ENCODE results near the gene MGAT3. TPM values are rescaled to one million over a fixed set of nuclear protein-coding genes. Genes with fewer than 3 reads are reported as not detected.

MGAT3 gene
- total and polyA plus RNA-seq, 9 donors, result 0.91 to 5.9 (median 2.1) TPM

GRCh38 chr22:39443398-39443797, 13.4 kb upstream of the MGAT3 start:
- WGBS, 3 donors, result 82 to 86% (median 85%) methylated on average over 6 of the region's 6 CpGs
- TF ChIP-seq CTCF (IDR thresholded peaks at IDR 0.05), result no peak
- intact Hi-C loops (cut with DNase I), result no loop called here

GRCh38 chr22:39444247-39444800, 12.5 kb upstream of the MGAT3 start:
- TF ChIP-seq EP300 (IDR thresholded peaks at IDR 0.05) (no peak), CTCF (IDR thresholded peaks at IDR 0.05) (no peak), POLR2A (IDR thresholded peaks at IDR 0.05) (no peak)
- 79 to 82% (median 82%) methylated on average over 7 of the region's 7 CpGs for WGBS, 3 donors
- Histone ChIP-seq H3K4me1 (ENCODE audit: insufficient read depth) (no peaks in the 10 kb centered on the region), H3K27me3 (no peaks in the 10 kb centered on the region), H3K27ac (no peak overlapping the region), H3K9me3 (no peaks in the 10 kb centered on the region), H3K36me3 (no peaks in the 10 kb centered on the region), H3K4me3 (no peak overlapping the region)
- no peak for DNase-seq
- intact Hi-C loops (cut with DNase I), result no loop called here

More at GRCh38 chr22:39443398-39443797, 13.4 kb upstream of the MGAT3 start:
- no peak overlapping the region for H3K4me3 ChIP-seq
- no peaks in the 10 kb centered on the region for H3K36me3 ChIP-seq
- no peaks in the 10 kb centered on the region for H3K27me3 ChIP-seq
- DNase-seq, result no peak
- H3K9me3 ChIP-seq, result no peaks in the 10 kb centered on the region
- no peak overlapping the region for H3K27ac ChIP-seq
- peaks cover under 1% of the 10 kb centered on the region for H3K4me1 ChIP-seq (ENCODE audit: insufficient read depth)

DNA sequence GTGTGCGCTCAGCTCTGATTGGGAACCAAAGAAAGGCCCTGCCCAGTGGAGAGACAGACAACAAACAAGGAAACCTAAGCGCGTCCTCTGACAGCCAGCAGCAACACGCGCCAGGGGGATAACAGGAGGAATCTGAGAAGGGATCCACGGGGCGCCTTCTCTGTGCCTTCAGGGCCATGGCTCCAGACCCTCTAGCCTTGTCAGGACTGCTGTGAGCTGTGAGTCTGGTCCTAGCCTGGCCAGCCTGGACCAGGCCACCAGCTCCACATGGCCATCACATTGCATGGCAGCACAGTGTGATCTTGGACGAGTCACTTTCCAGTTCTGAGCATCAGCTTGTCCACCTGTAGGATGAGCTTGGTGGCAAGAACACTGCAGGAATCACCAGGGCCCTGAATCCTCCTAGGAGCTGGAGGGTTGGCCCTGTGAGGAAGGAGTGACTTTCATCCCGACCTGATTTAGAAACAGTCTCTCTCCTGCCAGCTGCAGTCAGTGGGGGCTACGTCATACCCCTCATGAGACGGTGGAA, 11.8 kb upstream of the MGAT3 start:
- Histone ChIP-seq H3K4me1 (ENCODE audit: insufficient read depth) (no peaks in the 10 kb centered on the region), H3K27me3 (no peaks in the 10 kb centered on the region), H3K4me3 (no peak overlapping the region), H3K36me3 (no peaks in the 10 kb centered on the region), H3K27ac (no peak overlapping the region), H3K9me3 (no peaks in the 10 kb centered on the region)
- no peak for DNase-seq
- 85 to 87% (median 85%) methylated on average over 11 of the region's 11 CpGs for WGBS, 3 donors
- TF ChIP-seq EP300 (IDR thresholded peaks at IDR 0.05) (no peak), POLR2A (IDR thresholded peaks at IDR 0.05) (no peak), CTCF (IDR thresholded peaks at IDR 0.05) (no peak)
- intact Hi-C loops (cut with DNase I), result no loop called here

- 74 to 89% (median 82%) methylated on average over 9 of the region's 9 CpGs for WGBS, 3 donors
- Histone ChIP-seq H3K27ac (no peak overlapping the region), H3K27me3 (no peaks in the 10 kb centered on the region), H3K36me3 (no peaks in the 10 kb centered on the region), H3K9me3 (no peaks in the 10 kb centered on the region), H3K4me1 (ENCODE audit: insufficient read depth) (no peaks in the 10 kb centered on the region), H3K4me3 (no peak overlapping the region)
- intact Hi-C loops (cut with DNase I), result no loop called here
- TF ChIP-seq EP300 (IDR thresholded peaks at IDR 0.05) (no peak), CTCF (IDR thresholded peaks at IDR 0.05) (no peak), POLR2A (IDR thresholded peaks at IDR 0.05) (no peak)
- DNase-seq, result no peak
Observed at GRCh38 chr22:39445678-39446077, 11.1 kb upstream of the MGAT3 start.
